Immature natural killer cell (primary cell): ENCODE measurements around the gene OR2T3. TPM values are rescaled to one million over a fixed set of nuclear protein-coding genes. Genes with fewer than 3 reads are reported as not detected.
"Not testable (repeated sequence)": the region's sequence is repeated elsewhere in the genome, so short reads cannot be mapped to it uniquely, and the experiment has no call there.

ENCODE experiments used
- DNase-seq, 3 donors: peaks; one replicate each; pipeline ENCODE4 v3.0.0; 2022; ENCODE audit warnings: mixed read lengths in 1 of 3
- H3K27ac Mint-ChIP-seq, 6 donors: one replicate each; pipeline ENCODE4 v1.8.0; 2020; ENCODE audit warnings: mixed read lengths in 6 of 6, mild to moderate bottlenecking in 5 of 6, inconsistent platforms in 4 of 6, moderate library complexity in 3 of 6
- H3K27me3 Mint-ChIP-seq, 3 donors: one replicate each; pipeline ENCODE4 v1.8.0; 2020 to 2021; ENCODE audit warnings: low read depth in 3 of 3, mild to moderate bottlenecking in 3 of 3, mixed read lengths in 3 of 3, moderate library complexity in 3 of 3, inconsistent platforms in 1 of 3
- H3K36me3 Mint-ChIP-seq, 3 donors: one replicate each; pipeline ENCODE4 v1.8.0; 2020; ENCODE audit warnings: mixed read lengths in 3 of 3, inconsistent platforms in 2 of 3, mild to moderate bottlenecking in 2 of 3
- H3K4me1 Mint-ChIP-seq, 2 donors: one replicate each; pipeline ENCODE4 v1.8.0; 2020; ENCODE audit warnings: inconsistent platforms in 2 of 2, mild to moderate bottlenecking in 2 of 2, mixed read lengths in 2 of 2, moderate library complexity in 1 of 2
- H3K4me3 Mint-ChIP-seq, 5 donors: one replicate each; pipeline ENCODE4 v1.8.0; 2020; ENCODE audit warnings: mild to moderate bottlenecking in 5 of 5, mixed read lengths in 5 of 5, inconsistent platforms in 3 of 5, moderate library complexity in 3 of 5
- H3K9me3 Mint-ChIP-seq, 6 donors: one replicate each; pipeline ENCODE4 v1.8.0; 2020; ENCODE audit warnings: mild to moderate bottlenecking in 6 of 6, mixed read lengths in 6 of 6, inconsistent platforms in 4 of 6, moderate library complexity in 3 of 6
- polyA plus RNA-seq, 3 donors: library from polyadenylated mRNA; unstranded; fragments of 300-500 nt; fragmentation: Illumina TruSeq; gene quantifications; one replicate each; pipeline ENCODE4 v1.2.3, GENCODE V29; 2021

OR2T3 gene
- polyA plus RNA-seq, 3 donors from 2014 or later, result not detected

- H3K4me3 Mint-ChIP-seq, H3K27ac Mint-ChIP-seq, DNase-seq, H3K4me1 Mint-ChIP-seq, H3K9me3 Mint-ChIP-seq, H3K27me3 Mint-ChIP-seq, H3K36me3 Mint-ChIP-seq: not testable (repeated sequence)
Measured at GRCh38 chr1:248510217-248510616, 37.1 kb downstream of the OR2T3 start.

- H3K36me3 Mint-ChIP-seq, result no peaks in the 10 kb centered on the region
- H3K27me3 Mint-ChIP-seq, result peaks cover 0 to 4% (median 3%) of the 10 kb centered on the region in 3 donors
- DNase-seq, result no peak
- no peak overlapping the region for H3K27ac Mint-ChIP-seq
- H3K4me3 Mint-ChIP-seq, result no peak overlapping the region
- no peaks in the 10 kb centered on the region for H3K4me1 Mint-ChIP-seq
- peaks cover 0 to 8% (median 0%) of the 10 kb centered on the region in 6 donors for H3K9me3 Mint-ChIP-seq
Measured at GRCh38 chr1:248521856-248522255, 48.7 kb downstream of the OR2T3 start.

Other genes starting within 250 kb of the OR2T3 start
- gene OR2M4, start 241.9 kb upstream of the OR2T3 start, polyA plus RNA-seq, result not detected
- gene OR2T33, start 195.4 kb upstream of the OR2T3 start, polyA plus RNA-seq, result not detected
- gene OR2T12, start 169.9 kb upstream of the OR2T3 start, polyA plus RNA-seq, result not detected
- gene OR2M7, start 148.8 kb upstream of the OR2T3 start, polyA plus RNA-seq, result not detected
- not detected for gene OR14C36, start 124.6 kb upstream of the OR2T3 start, polyA plus RNA-seq
- not detected for gene OR2T4, start 111.7 kb upstream of the OR2T3 start, polyA plus RNA-seq
- not detected for gene OR2T6, start 97.6 kb upstream of the OR2T3 start, polyA plus RNA-seq
- not detected for gene OR2T1, start 70.3 kb upstream of the OR2T3 start, polyA plus RNA-seq
- not detected for gene OR2T2, start 27.7 kb upstream of the OR2T3 start, polyA plus RNA-seq
- not detected for gene OR2T5, start 15.2 kb downstream of the OR2T3 start, polyA plus RNA-seq
- gene OR2G6, start 34.7 kb downstream of the OR2T3 start, polyA plus RNA-seq, result not detected
- gene OR2T29, start 89.4 kb downstream of the OR2T3 start, polyA plus RNA-seq, result not detected
- gene OR2T34, start 101.4 kb downstream of the OR2T3 start, polyA plus RNA-seq, result not detected
- not detected for gene OR2T10, start 124.3 kb downstream of the OR2T3 start, polyA plus RNA-seq
- gene OR2T11, start 161.7 kb downstream of the OR2T3 start, polyA plus RNA-seq, result not detected
- not detected for gene OR2T35, start 171.9 kb downstream of the OR2T3 start, polyA plus RNA-seq
- not detected for gene OR2T27, start 182.2 kb downstream of the OR2T3 start, polyA plus RNA-seq
- not detected for gene OR14I1, start 229.4 kb downstream of the OR2T3 start, polyA plus RNA-seq